Spleen (tissue), 11 donors: Measurements from ENCODE around the gene ARL2BP. TPM values are rescaled to one million over a fixed set of nuclear protein-coding genes. Genes with fewer than 3 reads are reported as not detected.

Experiments used
- DNase-seq: peaks from one replicate; pipeline ENCODE4 v3.0.0-alpha.2; 2020
- H3K27ac ChIP-seq, 8 donors: fragments of 200-600 bp; sonication (generic) in 7 of 8; 1 replicate in 4 of 8; 2 replicates in 4 of 8; pipeline versions ENCODE4 v1.5.0 to v1.8.0; 2016 to 2021; ENCODE audit warnings: inconsistent platforms in 4 of 8, mild to moderate bottlenecking in 4 of 8, moderate library complexity in 1 of 8
- H3K27me3 ChIP-seq, 7 donors: fragments of 200-600 bp; sonication (generic) in 6 of 7; replicated peaks in 1 of 7; 1 replicate in 4 of 7; 2 replicates in 3 of 7; pipeline versions ENCODE4 v1.5.0 to v1.8.0; 2016 to 2021; ENCODE audit warnings: inconsistent platforms in 3 of 7, mild to moderate bottlenecking in 1 of 7
- H3K36me3 ChIP-seq, 6 donors: fragments of 200-600 bp; sonication (generic) in 5 of 6; 1 replicate in 4 of 6; 2 replicates in 2 of 6; pipeline versions ENCODE4 v1.5.0 to v1.8.0; 2016 to 2021; ENCODE audit warnings: inconsistent platforms in 2 of 6
- H3K4me1 ChIP-seq, 6 donors: fragments of 200-600 bp; sonication (generic) in 5 of 6; 1 replicate in 3 of 6; 2 replicates in 3 of 6; pipeline versions ENCODE4 v1.5.0 to v1.8.0; 2016 to 2021; ENCODE audit warnings: inconsistent platforms in 3 of 6
- H3K4me3 ChIP-seq, 8 donors: fragments of 200-600 bp; sonication (generic) in 7 of 8; 1 replicate in 4 of 8; 2 replicates in 4 of 8; pipeline versions ENCODE4 v1.5.0 to v1.8.0; 2016 to 2021; ENCODE audit warnings: inconsistent platforms in 4 of 8, mild to moderate bottlenecking in 4 of 8, moderate library complexity in 2 of 8
- H3K9me3 ChIP-seq, 8 donors: fragments of 200-600 bp; sonication (generic) in 7 of 8; 1 replicate in 4 of 8; 2 replicates in 4 of 8; pipeline versions ENCODE4 v1.5.0 to v1.8.0; 2016 to 2021; ENCODE audit warnings: inconsistent platforms in 4 of 8
- POLR2A ChIP-seq, 3 donors: fragments of 450-650 bp; IDR thresholded peaks; one replicate each; pipeline ENCODE4 v1.5.1; 2017; ENCODE audit warnings: antibody characterized with exemption in 3 of 3, mild to moderate bottlenecking in 1 of 3
- POLR2AphosphoS5 ChIP-seq, 3 donors: sonication (generic); formaldehyde crosslinking; IDR thresholded peaks; one replicate each; pipeline ENCODE4 v1.5.1; 2017; ENCODE audit warnings: antibody characterized with exemption in 3 of 3
- WGBS, 5 donors: extraction: QIAGEN DNeasy Blood & Tissue Kit in 3 of 5; methylation state at CpG; one replicate each; pipeline versions ENCODE4 v1.1.5 to v1.1.7; 2013 to 2018; 5-methylcytosine and 5-hydroxymethylcytosine counted together
- intact Hi-C: fragments of 100-400 bp; cut with DNase I; formaldehyde crosslinking; loops from one replicate; pipeline ENCODE4 v1.15.0; 2023; ENCODE audit warnings: low total_unique reads
- polyA plus RNA-seq, 3 donors: library from polyadenylated mRNA; stranded (reverse); fragments of 200-250 nt; gene quantifications; one replicate each; pipeline ENCODE4 v1.2.1, GENCODE V29; 2013
- total RNA-seq, 7 donors: library from RNA; depleted of rRNA in 3 of 7; stranded (reverse); fragments of >200 nt in 3 of 7; fragmentation: NEBNext Ultra II Directional in 4 of 7; extraction: Animal tissue kit (Norgen Biotek cat#: 25700) in 4 of 7; gene quantifications; one replicate each; pipeline versions ENCODE4 v1.1.0 to v1.2.1, GENCODE V29; 2016 to 2021
- TF ChIP-seq, protein P1 (sequence below), 11 experiments: fragments of 200-600 bp in 7 of 11; fragments of 450-650 bp in 4 of 11; sonication (generic) in 4 of 11; IDR thresholded peaks in 8 of 11; conservative IDR thresholded peaks in 3 of 11; 1 replicate in 7 of 11; 2 replicates in 4 of 11; pipeline versions ENCODE4 v1.4.0 to v1.8.0; 2016 to 2021; ENCODE audit warnings: antibody characterized with exemption in 11 of 11, inconsistent platforms in 4 of 11, mild to moderate bottlenecking in 1 of 11
- donor health status: healthy with polysubstance abuse.
- donor health status: DM: no; HTN: no; CAD: no; lungs with moderate emphysema.
- donor health status: DM: no; HTN: no; CAD: no.
- donor health status: Bipolar disorder and iron deficiency.
- donor health status: healthy.
- donor health status: DM: no; HTN: no; CAD: no.
- donor health status: DM: yes; HTN: yes; CAD: no.

The ARL2BP gene
- total and polyA plus RNA-seq, 10 donors = 30.1 to 84.6 (median 61.1) TPM

DNA sequence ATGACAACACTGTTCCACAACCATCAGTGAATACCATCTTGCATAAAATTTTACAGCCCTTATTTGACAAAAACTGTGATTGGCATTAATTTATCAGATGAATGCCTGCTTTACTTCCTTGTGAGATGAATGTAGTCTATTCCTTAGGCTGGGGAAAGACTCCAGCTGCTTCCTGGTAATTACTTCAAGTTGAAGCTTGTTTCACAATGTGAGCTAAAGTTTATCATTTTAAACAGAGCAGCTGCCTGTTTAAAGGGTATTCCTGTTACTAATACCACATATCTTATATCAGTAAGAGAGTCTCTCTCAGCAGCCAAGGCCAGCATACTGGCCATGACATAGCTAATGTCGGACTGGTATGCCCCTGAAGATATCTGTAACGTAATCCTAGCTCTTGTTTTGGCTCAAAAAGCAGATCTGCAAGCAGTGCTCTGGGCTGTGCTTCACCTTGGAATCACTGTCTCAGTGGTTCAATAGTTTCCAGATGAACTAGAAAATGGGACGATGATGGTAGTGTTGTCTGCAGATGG is 13.2 kb upstream of the ARL2BP start:
- H3K27me3 ChIP-seq = no peaks in the 10 kb centered on the region
- peaks cover 0 to 100% (median 73%) of the 10 kb centered on the region in 6 donors for H3K36me3 ChIP-seq
- no peak overlapping the region for H3K27ac ChIP-seq
- WGBS, 5 donors = 94 to 97% (median 95%) methylated on average over 3 of the region's 3 CpGs
- no peak for DNase-seq
- no peaks in the 10 kb centered on the region for H3K9me3 ChIP-seq
- no peak overlapping the region for H3K4me3 ChIP-seq
- peaks cover 0 to 18% (median 2%) of the 10 kb centered on the region in 6 donors for H3K4me1 ChIP-seq
- no peak for TF ChIP-seq POLR2AphosphoS5 (IDR thresholded peaks at IDR 0.05)
- TF ChIP-seq, protein P1, sequence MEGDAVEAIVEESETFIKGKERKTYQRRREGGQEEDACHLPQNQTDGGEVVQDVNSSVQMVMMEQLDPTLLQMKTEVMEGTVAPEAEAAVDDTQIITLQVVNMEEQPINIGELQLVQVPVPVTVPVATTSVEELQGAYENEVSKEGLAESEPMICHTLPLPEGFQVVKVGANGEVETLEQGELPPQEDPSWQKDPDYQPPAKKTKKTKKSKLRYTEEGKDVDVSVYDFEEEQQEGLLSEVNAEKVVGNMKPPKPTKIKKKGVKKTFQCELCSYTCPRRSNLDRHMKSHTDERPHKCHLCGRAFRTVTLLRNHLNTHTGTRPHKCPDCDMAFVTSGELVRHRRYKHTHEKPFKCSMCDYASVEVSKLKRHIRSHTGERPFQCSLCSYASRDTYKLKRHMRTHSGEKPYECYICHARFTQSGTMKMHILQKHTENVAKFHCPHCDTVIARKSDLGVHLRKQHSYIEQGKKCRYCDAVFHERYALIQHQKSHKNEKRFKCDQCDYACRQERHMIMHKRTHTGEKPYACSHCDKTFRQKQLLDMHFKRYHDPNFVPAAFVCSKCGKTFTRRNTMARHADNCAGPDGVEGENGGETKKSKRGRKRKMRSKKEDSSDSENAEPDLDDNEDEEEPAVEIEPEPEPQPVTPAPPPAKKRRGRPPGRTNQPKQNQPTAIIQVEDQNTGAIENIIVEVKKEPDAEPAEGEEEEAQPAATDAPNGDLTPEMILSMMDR (IDR thresholded peaks at IDR 0.05 in 8 of 11, conservative IDR thresholded peaks at IDR 0.05 in 3 of 11) = no peak
- no peak for TF ChIP-seq POLR2A (IDR thresholded peaks at IDR 0.05)
- intact Hi-C loops = no loop called here

DNA sequence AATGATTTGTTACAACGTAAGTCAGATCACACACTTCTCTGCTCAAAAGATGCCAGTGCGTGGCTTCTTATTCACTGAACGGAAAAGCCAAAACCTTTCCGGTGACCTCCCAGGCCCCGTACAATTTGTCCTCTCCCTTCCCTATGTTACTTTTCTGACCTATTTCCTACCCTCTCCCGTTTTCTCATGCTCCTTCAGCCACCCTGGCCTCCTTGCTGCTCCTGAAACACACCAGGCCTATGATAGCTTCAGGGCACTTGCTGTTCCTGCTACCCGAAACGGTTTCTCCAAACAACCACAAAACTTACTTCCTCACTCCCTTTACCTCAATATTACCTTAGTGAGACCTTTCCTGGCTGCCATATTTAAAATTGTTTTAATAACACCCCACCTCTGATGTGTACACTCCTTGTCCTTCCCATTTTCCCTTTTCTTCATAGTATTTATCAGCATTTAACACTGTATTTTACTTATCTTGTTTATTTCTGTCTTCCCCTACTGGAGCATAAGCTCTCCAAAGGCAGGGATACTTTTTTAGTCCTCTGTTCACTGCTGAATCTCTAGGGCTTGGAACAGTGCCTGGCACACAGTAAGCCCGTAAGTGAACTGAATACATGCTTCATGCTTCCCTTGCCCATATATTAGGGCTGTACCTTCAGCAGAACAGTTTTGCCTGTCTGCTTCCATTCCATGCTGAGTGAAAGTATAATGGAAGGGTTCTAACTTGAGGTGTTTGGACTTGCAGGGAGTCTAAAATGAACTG is 10.9 kb upstream of the ARL2BP start:
- no peak for DNase-seq
- WGBS, 5 donors = 91 to 95% (median 94%) methylated on average over 9 of the region's 9 CpGs

DNA sequence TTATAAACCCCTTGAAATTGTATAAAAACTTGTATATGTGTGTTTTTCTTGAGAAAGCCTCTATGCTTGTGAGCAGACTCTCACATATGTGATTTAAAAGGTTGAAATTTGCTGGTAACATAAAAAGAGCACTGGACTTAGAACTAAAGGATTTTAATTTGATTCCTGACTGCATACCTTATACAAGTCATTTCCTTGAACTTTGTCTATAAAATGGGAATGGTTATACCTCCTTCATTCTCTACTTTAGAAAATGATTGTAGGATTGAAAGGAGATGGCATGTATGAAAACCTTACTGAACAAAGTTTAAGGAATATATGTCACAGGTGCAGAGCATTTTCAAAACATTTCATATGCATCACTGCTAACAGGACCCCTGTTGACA is 10.4 kb upstream of the ARL2BP start:
- Histone ChIP-seq H3K27me3 (no peaks in the 10 kb centered on the region), H3K36me3 (peaks cover 0 to 100% (median 62%) of the 10 kb centered on the region in 6 donors), H3K4me1 (peaks cover 0 to 18% (median 2%) of the 10 kb centered on the region in 6 donors), H3K9me3 (no peaks in the 10 kb centered on the region), H3K4me3 (no peak overlapping the region), H3K27ac (peak overlapping the region in 5 of 8 donors; percentile 15 to 79 (median 51))
- intact Hi-C loops = no loop called here
- TF ChIP-seq POLR2A (IDR thresholded peaks at IDR 0.05) (no peak), POLR2AphosphoS5 (IDR thresholded peaks at IDR 0.05) (no peak)
- TF ChIP-seq, protein P1 (IDR thresholded peaks at IDR 0.05 in 8 of 11, conservative IDR thresholded peaks at IDR 0.05 in 3 of 11) = no peak
- DNase-seq = no peak

More for the DNA sequence above, 10.9 kb upstream of the ARL2BP start:
- peaks cover 0 to 18% (median 2%) of the 10 kb centered on the region in 6 donors for H3K4me1 ChIP-seq
- TF ChIP-seq POLR2A (IDR thresholded peaks at IDR 0.05) (no peak), POLR2AphosphoS5 (IDR thresholded peaks at IDR 0.05) (no peak)
- TF ChIP-seq, protein P1 (IDR thresholded peaks at IDR 0.05 in 8 of 11, conservative IDR thresholded peaks at IDR 0.05 in 3 of 11) = no peak
- no peaks in the 10 kb centered on the region for H3K27me3 ChIP-seq
- intact Hi-C loops = no loop called here
- H3K36me3 ChIP-seq = peaks cover 0 to 100% (median 65%) of the 10 kb centered on the region in 6 donors
- no peaks in the 10 kb centered on the region for H3K9me3 ChIP-seq
- H3K4me3 ChIP-seq = no peak overlapping the region
- peak overlapping the region in 2 of 8 donors; percentile 54 to 79 for H3K27ac ChIP-seq
